H1 (cell line): ENCODE data around the gene GPALPP1. TPM values are rescaled to one million over a fixed set of nuclear protein-coding genes. Genes with fewer than 3 reads are reported as not detected.

ENCODE experiments used
- CTCF ChIA-PET: fragments of 300-600 bp; sonication (Branson Sonifier 250); formaldehyde crosslinking; loops from one replicate; lab custom pipeline; 2021; ENCODE audit not compliant: partially characterized antibody; lab: Charles Lee
- POLR2A ChIA-PET: fragments of 300-600 bp; sonication (Branson Sonifier 250); formaldehyde crosslinking; loops from one replicate; lab custom pipeline; 2021; ENCODE audit warnings: inconsistent platforms; ENCODE audit not compliant: partially characterized antibody; lab: Charles Lee
- DNase-seq, 2 experiments: peaks; one replicate each; pipeline versions ENCODE4 v3.0.0 to v3.0.0-alpha.2; 2010 to 2022; ENCODE audit warnings: low spot score in 2 of 2, low read depth in 1 of 2, mixed read lengths in 1 of 2
- FAIRE-seq: peaks from 2 replicates; lab custom pipeline; 2011; peaks lifted over from hg19 to GRCh38; lab: Jason Lieb, UNC
- H2AFZ ChIP-seq: 2 replicates; pipeline ENCODE4 v1.8.1; 2012; ENCODE audit warnings: low read length, inconsistent platforms
- H2AK5ac ChIP-seq: 2 replicates; pipeline ENCODE4 v1.6.1; 2013; ENCODE audit warnings: low read depth, low read length
- H2BK120ac ChIP-seq: replicated peaks from 2 replicates; pipeline ENCODE3; 2013; ENCODE audit warnings: low read depth, low read length, inconsistent platforms
- H2BK12ac ChIP-seq: 2 replicates; pipeline ENCODE4 v1.6.1; 2013; ENCODE audit warnings: low read depth, low read length
- H2BK15ac ChIP-seq: 2 replicates; pipeline ENCODE4 v1.6.1; 2013; ENCODE audit warnings: low read length
- H2BK20ac ChIP-seq: 2 replicates; pipeline ENCODE4 v1.6.1; 2013; ENCODE audit warnings: low read length
- H2BK5ac ChIP-seq: 2 replicates; pipeline ENCODE4 v1.6.1; 2013; ENCODE audit warnings: low read depth, low read length
- H3K14ac ChIP-seq: 2 replicates; pipeline ENCODE4 v1.6.1; 2013; ENCODE audit warnings: inconsistent platforms; ENCODE audit not compliant: insufficient read length
- H3K18ac ChIP-seq: 2 replicates; pipeline ENCODE4 v1.6.1; 2013; ENCODE audit warnings: low read length; ENCODE audit errors: extremely low read depth
- H3K23ac ChIP-seq: 2 replicates; pipeline ENCODE4 v1.6.1; 2013; ENCODE audit warnings: inconsistent platforms; ENCODE audit not compliant: insufficient read length
- H3K23me2 ChIP-seq: 2 replicates; pipeline ENCODE4 v1.6.1; 2013; ENCODE audit warnings: low read depth, low read length
- H3K27ac ChIP-seq: 2 replicates; pipeline ENCODE4 v1.6.1; 2011; ENCODE audit warnings: low read depth, low read length, inconsistent platforms
- H3K27me3 ChIP-seq, 4 experiments: replicated peaks in 1 of 4; 1 replicate in 1 of 4; 2 replicates in 3 of 4; pipeline versions ENCODE4 v1.6.1 to v1.8.1; 2011 to 2013; ENCODE audit warnings: low read length in 3 of 4, mild to moderate bottlenecking in 3 of 4, inconsistent platforms in 2 of 4, mixed read lengths in 2 of 4, moderate library complexity in 1 of 4; ENCODE audit not compliant: control insufficient read depth in 3 of 4, insufficient read depth in 3 of 4; ENCODE audit errors: extremely low read depth in 1 of 4
- H3K36me3 ChIP-seq, 4 experiments: 2 replicates each; pipeline versions ENCODE4 v1.6.1 to v1.8.1; 2011 to 2013; ENCODE audit warnings: mild to moderate bottlenecking in 4 of 4, low read length in 3 of 4, moderate library complexity in 2 of 4, control low read depth in 1 of 4, inconsistent platforms in 1 of 4; ENCODE audit not compliant: insufficient read depth in 4 of 4, control insufficient read depth in 2 of 4
- H3K4ac ChIP-seq: replicated peaks from 2 replicates; pipeline ENCODE3; 2013; ENCODE audit warnings: low read length, low read depth, mixed read lengths, inconsistent platforms; ENCODE audit not compliant: insufficient read length
- H3K4me1 ChIP-seq, 4 experiments: replicated peaks in 1 of 4; 1 replicate in 1 of 4; 2 replicates in 3 of 4; pipeline versions ENCODE4 v1.6.1 to v1.8.1; 2011 to 2013; ENCODE audit warnings: low read length in 3 of 4, inconsistent platforms in 2 of 4, mixed read lengths in 1 of 4; ENCODE audit not compliant: insufficient read depth in 4 of 4, control insufficient read depth in 3 of 4
- H3K4me2 ChIP-seq, 2 experiments: 2 replicates each; pipeline versions ENCODE4 v1.6.1 to v1.8.1; 2011 to 2013; ENCODE audit warnings: low read depth in 2 of 2, low read length in 2 of 2, control low read depth in 1 of 2, inconsistent platforms in 1 of 2, mild to moderate bottlenecking in 1 of 2; ENCODE audit not compliant: insufficient read depth in 1 of 2
- H3K4me3 ChIP-seq, 4 experiments: fragments of 200-600, 300-600 bp in 1 of 4; sonication (generic), shearing (Covaris generic), sonication (Bioruptor Twin) in 1 of 4; 2 replicates each; pipeline versions ENCODE4 v1.5.1 to v1.8.1; 2011 to 2016; ENCODE audit warnings: low read length in 4 of 4, low read depth in 3 of 4, control low read depth in 2 of 4, inconsistent platforms in 2 of 4, mild to moderate bottlenecking in 2 of 4, mixed read lengths in 1 of 4, moderate library complexity in 1 of 4; ENCODE audit not compliant: insufficient read depth in 2 of 4; ENCODE audit errors: extremely low read depth in 1 of 4
- H3K56ac ChIP-seq: replicated peaks from 2 replicates; pipeline ENCODE3; 2013; ENCODE audit warnings: low read depth, mild to moderate bottlenecking, mixed read lengths, low read length, inconsistent platforms; ENCODE audit not compliant: insufficient read length
- H3K79me1 ChIP-seq: 2 replicates; pipeline ENCODE4 v1.6.1; 2013; ENCODE audit warnings: low read depth, low read length, control low read depth
- H3K79me2 ChIP-seq, 2 experiments: 2 replicates each; pipeline versions ENCODE4 v1.6.1 to v1.8.1; 2012 to 2013; ENCODE audit warnings: low read length in 2 of 2, mild to moderate bottlenecking in 2 of 2, inconsistent platforms in 1 of 2; ENCODE audit not compliant: insufficient read depth in 2 of 2, control insufficient read depth in 1 of 2
- H3K9ac ChIP-seq, 4 experiments: replicated peaks in 1 of 4; 1 replicate in 1 of 4; 2 replicates in 3 of 4; pipeline versions ENCODE4 v1.6.1 to v1.8.1; 2011 to 2013; ENCODE audit warnings: low read depth in 3 of 4, low read length in 3 of 4, control low read depth in 2 of 4, mild to moderate bottlenecking in 2 of 4, moderate library complexity in 2 of 4, inconsistent platforms in 1 of 4; ENCODE audit errors: extremely low read depth in 1 of 4
- H3K9me3 ChIP-seq, 2 experiments: 2 replicates each; pipeline versions ENCODE4 v1.6.1 to v1.8.1; 2012 to 2013; ENCODE audit warnings: mild to moderate bottlenecking in 2 of 2, moderate library complexity in 2 of 2, control low read depth in 1 of 2, inconsistent platforms in 1 of 2, low read depth in 1 of 2, low read length in 1 of 2, mixed read lengths in 1 of 2; ENCODE audit not compliant: insufficient read depth in 2 of 2
- H4K20me1 ChIP-seq, 2 experiments: replicated peaks in 1 of 2; 2 replicates each; pipeline versions ENCODE3 to v1.8.1; 2011 to 2013; ENCODE audit warnings: inconsistent platforms in 2 of 2, low read length in 2 of 2, mild to moderate bottlenecking in 1 of 2; ENCODE audit not compliant: insufficient read depth in 2 of 2, control insufficient read depth in 1 of 2
- H4K5ac ChIP-seq: 2 replicates; pipeline ENCODE4 v1.6.1; 2013; ENCODE audit warnings: low read length, low read depth, mixed read lengths, inconsistent platforms; ENCODE audit not compliant: insufficient read length
- H4K8ac ChIP-seq: 2 replicates; pipeline ENCODE4 v1.8.0; 2013; ENCODE audit warnings: mild to moderate bottlenecking, moderate library complexity, low read length, inconsistent platforms; ENCODE audit not compliant: insufficient read depth; ENCODE audit errors: extremely low read depth
- H4K91ac ChIP-seq: replicated peaks from 2 replicates; pipeline ENCODE3; 2013; ENCODE audit warnings: low read length, mixed read lengths, inconsistent platforms; ENCODE audit not compliant: insufficient read length
- BRCA1 ChIP-seq: IDR thresholded peaks from 2 replicates; pipeline ENCODE4 v1.6.1; 2012; ENCODE audit warnings: low read depth, low read length, improper control_type of control experiment
- CBX8 ChIP-seq: fragments of 300-800, 300-1000 bp; sonication (generic); IDR thresholded peaks from 2 replicates; pipeline ENCODE4 v1.7.1; 2016; ENCODE audit warnings: low read depth, low read length, borderline replicate concordance
- CHD2 ChIP-seq: IDR thresholded peaks from 2 replicates; pipeline ENCODE4 v1.6.1; 2012; ENCODE audit warnings: low read length, improper control_type of control experiment
- CTCF ChIP-seq, 3 experiments: IDR thresholded peaks; 1 replicate in 2 of 3; 2 replicates in 1 of 3; pipeline versions ENCODE4 v1.5.1 to v1.6.1; 2011; ENCODE audit warnings: low read length in 3 of 3, mild to moderate bottlenecking in 3 of 3, inconsistent platforms in 2 of 3, low read depth in 1 of 3, moderate library complexity in 1 of 3; ENCODE audit not compliant: insufficient read depth in 1 of 3; ENCODE audit errors: control extremely low read depth in 1 of 3
- EP300 ChIP-seq, 2 experiments: IDR thresholded peaks; 1 replicate in 1 of 2; 2 replicates in 1 of 2; pipeline ENCODE4 v1.6.1; 2011 to 2012; ENCODE audit warnings: low read depth in 2 of 2, low read length in 2 of 2, mild to moderate bottlenecking in 2 of 2, borderline replicate concordance in 1 of 2, inconsistent platforms in 1 of 2, moderate library complexity in 1 of 2
- EZH2 ChIP-seq: fragments of 200-600 bp; sonication (generic); IDR thresholded peaks from 2 replicates; pipeline ENCODE4 v1.7.1; 2012; ENCODE audit warnings: low read depth, mild to moderate bottlenecking, moderate library complexity, low read length, inconsistent platforms; ENCODE audit not compliant: severe bottlenecking
- HDAC2 ChIP-seq, 2 experiments: fragments of 300-600 bp in 1 of 2; sonication (generic) in 1 of 2; IDR thresholded peaks; 2 replicates each; pipeline ENCODE4 v1.6.1; 2011 to 2012; ENCODE audit warnings: low read depth in 2 of 2, low read length in 2 of 2, mild to moderate bottlenecking in 2 of 2, moderate library complexity in 2 of 2, borderline replicate concordance in 1 of 2, inconsistent platforms in 1 of 2
- MAFK ChIP-seq: IDR thresholded peaks from 2 replicates; pipeline ENCODE4 v1.6.1; 2012; ENCODE audit warnings: low read depth, mild to moderate bottlenecking, improper control_type of control experiment, low read length
- PHF8 ChIP-seq: fragments of 200-600 bp; sonication (generic); conservative IDR thresholded peaks from 2 replicates; pipeline ENCODE4 v1.7.1; 2012; ENCODE audit warnings: low read depth, mild to moderate bottlenecking, inconsistent platforms, low read length, moderate library complexity
- RBBP5 ChIP-seq: IDR thresholded peaks from 2 replicates; pipeline ENCODE4 v1.7.1; 2012; ENCODE audit warnings: low read depth, mild to moderate bottlenecking, inconsistent platforms, low read length, moderate library complexity, borderline replicate concordance
- ZNF274 ChIP-seq: IDR thresholded peaks from 2 replicates; pipeline ENCODE4 v1.7.0; 2012; ENCODE audit warnings: low read length, borderline replicate concordance; ENCODE audit errors: extremely low read depth
- WGBS, 2 experiments: shearing (Covaris generic) in 1 of 2; methylation state at CpG; one replicate each; pipeline versions ENCODE4 v1.1.6 to v1.1.7; 2013 to 2015; ENCODE audit warnings: low lambda C conversion rate in 2 of 2, mixed read lengths in 2 of 2, inconsistent platforms in 1 of 2, low coverage in 1 of 2, missing lambda C conversion rate in 1 of 2; ENCODE audit not compliant: insufficient replicate concordance in 2 of 2, insufficient coverage in 1 of 2, insufficient read length in 1 of 2; ENCODE audit errors: extremely low coverage in 1 of 2, missing lambda C conversion rate in 1 of 2; 5-methylcytosine and 5-hydroxymethylcytosine counted together
- polyA plus RNA-seq, 7 experiments: library from polyadenylated mRNA; depleted of rRNA in 3 of 7; stranded (reverse) in 5 of 7; unstranded in 2 of 7; fragments of >200 nt in 5 of 7; fragments of 200-250 nt in 2 of 7; gene quantifications; 1 replicate in 5 of 7; 2 replicates in 1 of 7; 4 replicates in 1 of 7; pipeline versions ENCODE4 v1.2.1 to v1.2.3, GENCODE V29; 2011 to 2013; ENCODE audit warnings: missing spikeins in 2 of 7, mixed read lengths in 2 of 7
- total RNA-seq: library from RNA; stranded (reverse); fragmentation: NEBNext Ultra II Directional; extraction: Animal tissue kit (Norgen Biotek cat#: 25700); gene quantifications from 2 replicates; pipeline ENCODE4 v1.2.1, GENCODE V29; 2021

Gene GPALPP1
- total and polyA plus RNA-seq, 2 of the 8 experiments (the other 6 are each of a cell fraction or from before 2014, with no cell fraction given) = 8.5 to 26.1 TPM

GRCh38 chr13:45040622-45041021 is 51.3 kb downstream of the GPALPP1 start:
- no peak for FAIRE-seq
- Histone ChIP-seq H2BK20ac (no peak overlapping the region), H3K9me3 (no peaks in the 10 kb centered on the region), H2AK5ac (no peak overlapping the region), H2BK15ac (no peak overlapping the region), H3K23ac (no peak overlapping the region), H3K14ac (no peak overlapping the region), H3K56ac (no peak overlapping the region), H3K4me1 (no peaks in the 10 kb centered on the region), H3K4ac (no peak overlapping the region), H3K18ac (no peak overlapping the region), H2AFZ (no peak overlapping the region), H3K27ac (no peak overlapping the region), H3K4me3 (no peak overlapping the region), H4K91ac (no peak overlapping the region), H3K23me2 (no peaks in the 10 kb centered on the region), H2BK5ac (no peak overlapping the region), H4K8ac (no peak overlapping the region), H3K79me2 (no peaks in the 10 kb centered on the region), H3K79me1 (no peaks in the 10 kb centered on the region), H4K20me1 (no peaks in the 10 kb centered on the region), H3K27me3 (peaks cover 0 to 1% (median 0%) of the 10 kb centered on the region in 4 experiments; a peak in 1 of 7 replicates), H3K9ac (no peak overlapping the region), H2BK120ac (no peak overlapping the region), H2BK12ac (no peak overlapping the region), H4K5ac (no peak overlapping the region), H3K4me2 (no peak overlapping the region), H3K36me3 (no peaks in the 10 kb centered on the region)
- no peak for DNase-seq
- CTCF ChIA-PET = interaction anchor here (1.5 kb wide), 1 partner anchor 241 kb away, joined by 5 read pairs; no protein-coding TSS in a partner anchor
- WGBS, 2 experiments = 86% methylated on average over 3 of the region's 3 CpGs; no CpG with 5 or more reads in 1 of the 2 experiments
- POLR2A ChIA-PET = no interaction called here
- no peak for TF ChIP-seq CHD2
- TF ChIP-seq EZH2 = no peak
- no peak for TF ChIP-seq HDAC2 (IDR thresholded peaks at IDR 0.05; ENCODE audit: borderline replicate concordance in 1 of 2, low read depth in 2 of 2, low read length in 2 of 2)
- TF ChIP-seq RBBP5 = no peak
- TF ChIP-seq PHF8 = no peak
- TF ChIP-seq BRCA1 = no peak
- no peak for TF ChIP-seq CBX8
- TF ChIP-seq ZNF274 = no peak
- TF ChIP-seq CTCF (IDR thresholded peaks at IDR 0.05; ENCODE audit: control extremely low read depth in 1 of 3, insufficient read depth in 1 of 3, low read depth in 1 of 3, low read length in 3 of 3) = no peak
- TF ChIP-seq EP300 (IDR thresholded peaks at IDR 0.05; ENCODE audit: borderline replicate concordance in 1 of 2, low read depth in 2 of 2, low read length in 2 of 2) = no peak
- TF ChIP-seq MAFK = no peak
